ENCODE measurements around the gene ADGRB2. TPM values are rescaled to one million over a fixed set of nuclear protein-coding genes. Genes with fewer than 3 reads are reported as not detected.

ADGRB2 gene
- total RNA-seq, 2 experiments from 2014 or later = 0.24 to 0.30 TPM

DNA sequence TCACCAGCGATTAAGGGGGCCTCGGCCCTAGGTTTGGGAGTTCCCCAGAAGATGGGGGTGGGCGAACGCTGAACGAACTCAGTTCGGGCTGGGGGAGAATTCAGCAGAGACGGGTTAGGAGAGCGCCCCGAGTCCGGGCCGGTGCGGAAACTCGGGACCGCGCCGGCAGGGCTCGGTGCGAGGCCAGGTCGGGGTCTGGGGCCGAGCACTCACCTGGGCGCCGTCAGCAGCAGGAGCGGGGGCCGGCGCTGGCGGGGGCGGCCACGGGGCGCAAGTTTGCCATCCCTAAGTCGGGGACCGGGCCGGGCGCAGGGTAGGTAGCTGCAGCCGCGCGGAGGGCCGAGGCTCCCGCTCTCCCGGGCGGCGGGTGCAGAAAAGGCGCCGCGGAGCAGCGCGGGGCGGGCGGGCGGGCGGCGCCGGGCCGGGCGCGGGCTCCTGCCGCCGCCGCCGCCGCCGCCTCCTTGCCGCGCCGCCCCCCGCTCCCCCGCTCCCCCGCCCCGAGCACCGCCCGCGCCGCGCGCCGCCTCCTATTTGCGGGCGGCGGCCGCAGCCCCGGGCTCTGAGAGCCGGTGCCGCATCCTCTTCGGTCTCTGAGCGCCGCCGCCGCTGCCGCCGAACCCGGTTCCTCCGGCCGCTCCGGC, 349 bp downstream of the ADGRB2 start:
- CTCF ChIA-PET = interaction anchor here (1.4 to 7.0 kb wide), 2 partner anchors 26 to 199 kb away, joined by 4 to 69 read pairs; no protein-coding TSS in a partner anchor
- peaks cover 25% of the 10 kb centered on the region for H3K4me1 Mint-ChIP-seq (ENCODE audit: low read depth)
- no peaks in the 10 kb centered on the region for H3K9me3 Mint-ChIP-seq
- no peak overlapping the region for H3K27ac Mint-ChIP-seq
- DNase-seq = no peak
- peak overlapping the region; percentile 67 for H3K4me3 Mint-ChIP-seq
- H3K27me3 Mint-ChIP-seq (ENCODE audit: low read depth) = peaks cover 18% of the 10 kb centered on the region
- intact Hi-C loops (cut with micrococcal nuclease) = loop anchor here (1.0 to 5.0 kb wide), 3 partner anchors 9 to 309 kb away; partner anchors contain the start of gene TMEM39B
- H3K36me3 Mint-ChIP-seq (ENCODE audit: low read depth) = no peaks in the 10 kb centered on the region

GRCh38 chr1:31762726-31763670, 1.1 kb downstream of the ADGRB2 start:
- intact Hi-C loops (cut with micrococcal nuclease) = loop anchor here (1.0 to 5.0 kb wide), 4 partner anchors 9 to 309 kb away; partner anchors contain the start of gene TMEM39B
- Mint-ChIP-seq H3K36me3 (ENCODE audit: low read depth) (no peaks in the 10 kb centered on the region), H3K27me3 (ENCODE audit: low read depth) (peaks cover 18% of the 10 kb centered on the region), H3K9me3 (no peaks in the 10 kb centered on the region), H3K4me3 (peak overlapping the region; percentile 67), H3K27ac (no peak overlapping the region), H3K4me1 (ENCODE audit: low read depth) (peaks cover 20% of the 10 kb centered on the region)
- CTCF ChIA-PET = interaction anchor here (0.7 to 7.0 kb wide), 6 partner anchors 11 to 402 kb away, joined by 3 to 69 read pairs (median 4); no protein-coding TSS in a partner anchor
- DNase-seq = peak; percentile 80

DNA sequence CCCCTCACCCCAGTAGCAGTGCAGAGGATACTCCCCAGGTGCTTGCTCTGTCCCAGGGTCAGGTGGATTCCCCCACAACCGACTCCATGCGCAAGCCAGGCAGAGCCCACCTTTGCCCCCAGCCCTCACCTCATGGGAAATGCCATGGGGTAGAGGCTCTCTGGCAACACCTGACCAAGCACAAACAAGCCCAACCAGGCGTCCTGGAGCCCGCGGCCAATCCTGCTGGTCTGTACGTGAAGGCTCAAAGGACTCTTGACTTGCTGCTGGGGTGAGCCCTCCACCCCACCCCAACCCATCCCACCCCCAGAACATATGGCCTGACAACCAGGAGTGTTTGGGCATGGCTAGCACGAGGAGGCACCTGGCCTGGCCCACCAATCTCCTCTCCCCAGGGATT, 1.8 kb downstream of the ADGRB2 start:
- peaks cover 20% of the 10 kb centered on the region for H3K4me1 Mint-ChIP-seq (ENCODE audit: low read depth)
- intact Hi-C loops (cut with micrococcal nuclease) = loop anchor here (1.0 to 5.0 kb wide), 3 partner anchors 27 to 310 kb away; partner anchors contain the start of gene TMEM39B
- H3K4me3 Mint-ChIP-seq = no peak overlapping the region
- CTCF ChIA-PET = interaction anchor here (0.7 to 7.0 kb wide), 6 partner anchors 11 to 200 kb away, joined by 3 to 69 read pairs (median 4); no protein-coding TSS in a partner anchor
- no peaks in the 10 kb centered on the region for H3K9me3 Mint-ChIP-seq
- DNase-seq = no peak
- no peak overlapping the region for H3K27ac Mint-ChIP-seq
- peaks cover 18% of the 10 kb centered on the region for H3K27me3 Mint-ChIP-seq (ENCODE audit: low read depth)
- H3K36me3 Mint-ChIP-seq (ENCODE audit: low read depth) = no peaks in the 10 kb centered on the region

DNA sequence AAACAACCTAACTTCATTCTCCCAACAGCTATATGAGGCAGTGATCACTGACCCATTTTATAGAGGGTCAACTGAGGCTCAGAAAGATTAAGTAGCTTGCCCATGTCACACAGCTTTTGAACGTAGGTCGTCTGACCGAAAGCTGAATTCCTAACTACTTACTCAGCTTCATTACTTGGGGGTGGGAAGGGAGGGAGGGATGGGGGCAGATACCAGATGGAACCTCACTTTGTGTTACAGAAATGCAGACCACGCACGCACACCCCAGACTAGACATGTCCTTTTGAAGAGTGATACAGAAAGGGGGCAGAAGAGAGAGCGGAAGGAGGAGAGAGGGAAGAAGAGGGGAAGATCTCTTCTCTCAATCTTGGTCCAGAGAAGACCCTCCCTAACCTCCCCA, 2.3 kb downstream of the ADGRB2 start:
- H3K4me3 Mint-ChIP-seq = no peak overlapping the region
- H3K36me3 Mint-ChIP-seq (ENCODE audit: low read depth) = no peaks in the 10 kb centered on the region
- no peak overlapping the region for H3K27ac Mint-ChIP-seq
- no peaks in the 10 kb centered on the region for H3K9me3 Mint-ChIP-seq
- H3K27me3 Mint-ChIP-seq (ENCODE audit: low read depth) = peaks cover 18% of the 10 kb centered on the region
- intact Hi-C loops (cut with micrococcal nuclease) = loop anchor here (1.0 to 5.0 kb wide), 3 partner anchors 27 to 310 kb away; partner anchors contain the start of gene TMEM39B
- CTCF ChIA-PET = interaction anchor here (1.0 to 7.0 kb wide), 3 partner anchors 10 to 45 kb away, joined by 3 to 69 read pairs (median 4); no protein-coding TSS in a partner anchor
- H3K4me1 Mint-ChIP-seq (ENCODE audit: low read depth) = peaks cover 20% of the 10 kb centered on the region
- DNase-seq = no peak

DNA sequence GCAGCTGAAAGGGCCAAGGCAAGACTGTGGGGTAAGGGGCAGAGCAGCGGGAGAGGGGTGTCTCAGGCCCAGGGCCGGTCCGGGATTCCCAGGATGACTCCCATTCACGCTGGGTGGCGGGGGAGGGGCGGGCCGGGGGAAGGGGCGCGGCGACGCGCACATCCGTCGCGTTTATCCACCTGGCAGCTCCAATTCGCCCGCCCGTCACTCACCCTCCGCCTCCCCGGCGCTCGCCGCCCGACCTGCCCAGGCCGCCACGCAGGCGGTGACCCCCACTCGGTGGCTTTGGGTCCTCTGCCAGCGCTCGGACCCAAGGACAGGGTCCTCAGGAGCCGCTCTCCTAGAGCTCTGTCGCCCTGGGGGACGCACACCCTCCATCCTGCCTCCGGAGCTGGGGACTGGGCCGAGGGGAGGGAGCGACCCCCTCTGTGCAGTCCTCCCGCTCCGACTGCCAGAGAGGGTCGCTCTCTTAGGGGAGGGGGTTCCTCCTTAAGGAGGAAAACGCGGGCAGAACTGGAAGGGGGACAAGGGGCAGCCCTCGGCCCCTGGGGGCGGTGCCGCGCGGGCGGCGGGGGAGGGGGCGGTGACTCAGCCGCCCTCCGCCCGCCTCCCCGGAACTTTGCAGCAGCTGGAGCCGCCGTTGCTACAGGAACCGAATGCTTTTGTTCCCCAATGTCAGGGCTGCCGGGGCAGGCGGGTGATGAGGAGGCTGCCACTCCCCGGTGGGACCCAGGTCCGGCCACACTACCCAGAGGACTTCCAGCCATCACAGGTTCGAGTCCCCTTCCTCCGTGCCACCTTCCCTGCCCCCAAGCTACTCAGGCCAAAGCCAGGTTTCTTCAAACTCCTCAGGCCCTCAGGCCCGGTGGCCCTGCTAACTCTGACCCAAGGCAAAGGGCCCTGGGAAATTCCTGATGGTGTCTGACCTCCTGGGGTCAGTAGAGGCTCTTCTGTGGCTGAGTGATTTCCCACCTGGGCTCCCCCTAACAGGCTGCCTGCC, 3.4 kb downstream of the ADGRB2 start:
- peak; percentile 78 for DNase-seq
- intact Hi-C loops (cut with micrococcal nuclease) = loop anchor here (5.0 kb wide), 1 partner anchor 312 kb away; the partner anchor contains the start of gene TMEM39B
- H3K36me3 Mint-ChIP-seq (ENCODE audit: low read depth) = no peaks in the 10 kb centered on the region
- peaks cover 20% of the 10 kb centered on the region for H3K4me1 Mint-ChIP-seq (ENCODE audit: low read depth)
- H3K27ac Mint-ChIP-seq = no peak overlapping the region
- peak overlapping the region; percentile 58 for H3K4me3 Mint-ChIP-seq
- peaks cover 18% of the 10 kb centered on the region for H3K27me3 Mint-ChIP-seq (ENCODE audit: low read depth)
- CTCF ChIA-PET = interaction anchor here (0.6 to 7.0 kb wide), 5 partner anchors 9 to 44 kb away, joined by 3 to 69 read pairs (median 4); no protein-coding TSS in a partner anchor
- no peaks in the 10 kb centered on the region for H3K9me3 Mint-ChIP-seq

DNA sequence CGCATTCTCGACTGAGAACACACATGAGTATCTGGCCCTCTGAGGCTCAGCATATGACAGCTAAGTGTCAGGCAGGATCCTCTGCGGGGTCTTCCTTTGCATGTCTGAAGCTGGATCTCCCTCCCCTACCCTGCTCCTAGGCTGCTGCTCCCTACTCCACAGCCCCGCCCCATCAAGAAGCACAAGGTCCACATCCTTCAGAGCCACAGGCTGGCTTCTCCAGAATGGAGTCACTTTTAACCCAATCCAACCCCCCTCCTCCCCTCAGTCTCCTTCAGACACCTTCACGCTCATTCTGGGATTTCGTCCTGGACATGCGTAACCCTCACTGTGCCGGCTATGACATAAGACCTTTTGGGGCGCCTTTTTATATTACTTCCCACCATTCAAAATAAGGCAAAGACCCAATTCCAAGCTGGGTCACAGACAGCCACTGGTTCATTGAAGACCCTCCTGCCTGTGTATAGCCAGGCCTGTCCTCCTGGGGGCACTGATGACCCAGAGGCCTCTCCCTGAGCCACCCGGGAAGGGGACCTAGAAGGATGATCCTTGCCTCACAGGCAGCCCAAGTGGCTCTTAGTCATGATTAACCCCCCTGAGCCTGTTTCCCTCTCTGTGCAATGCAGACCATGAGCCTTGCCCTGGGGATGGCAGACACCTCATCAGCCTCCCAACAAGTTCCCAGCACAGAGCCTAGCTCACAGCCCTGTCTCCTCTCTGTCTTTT, 4.7 kb downstream of the ADGRB2 start:
- intact Hi-C loops (cut with micrococcal nuclease) = loop anchor here (5.0 kb wide), 1 partner anchor 313 kb away; the partner anchor contains the start of gene TMEM39B
- CTCF ChIA-PET = interaction anchor here (0.5 to 7.0 kb wide), 3 partner anchors 31 to 204 kb away, joined by 3 to 69 read pairs (median 5); no protein-coding TSS in a partner anchor
- H3K4me3 Mint-ChIP-seq = peak overlapping the region; percentile 27
- no peak overlapping the region for H3K27ac Mint-ChIP-seq
- no peaks in the 10 kb centered on the region for H3K36me3 Mint-ChIP-seq (ENCODE audit: low read depth)
- peaks cover 19% of the 10 kb centered on the region for H3K4me1 Mint-ChIP-seq (ENCODE audit: low read depth)
- no peak for DNase-seq
- H3K27me3 Mint-ChIP-seq (ENCODE audit: low read depth) = peaks cover 15% of the 10 kb centered on the region
- H3K9me3 Mint-ChIP-seq = no peaks in the 10 kb centered on the region

- H3K4me3 Mint-ChIP-seq = no peak overlapping the region
- H3K36me3 Mint-ChIP-seq (ENCODE audit: low read depth) = no peaks in the 10 kb centered on the region
- no peak for DNase-seq
- peaks cover 15% of the 10 kb centered on the region for H3K27me3 Mint-ChIP-seq (ENCODE audit: low read depth)
- H3K9me3 Mint-ChIP-seq = no peaks in the 10 kb centered on the region
- H3K4me1 Mint-ChIP-seq (ENCODE audit: low read depth) = peaks cover 19% of the 10 kb centered on the region
- H3K27ac Mint-ChIP-seq = no peak overlapping the region
- CTCF ChIA-PET = interaction anchor here (0.9 to 7.0 kb wide), 2 partner anchors 31 to 205 kb away, joined by 5 to 69 read pairs; no protein-coding TSS in a partner anchor
- intact Hi-C loops (cut with micrococcal nuclease) = no loop called here
Observed at GRCh38 chr1:31758823-31759222, 5.3 kb downstream of the ADGRB2 start.

GRCh38 chr1:31757989-31758388, 6.2 kb downstream of the ADGRB2 start:
- Mint-ChIP-seq H3K27ac (no peak overlapping the region), H3K4me3 (no peak overlapping the region), H3K9me3 (no peaks in the 10 kb centered on the region), H3K36me3 (ENCODE audit: low read depth) (no peaks in the 10 kb centered on the region), H3K4me1 (ENCODE audit: low read depth) (peaks cover 13% of the 10 kb centered on the region), H3K27me3 (ENCODE audit: low read depth) (peaks cover 11% of the 10 kb centered on the region)
- intact Hi-C loops (cut with micrococcal nuclease) = no loop called here
- DNase-seq = no peak
- CTCF ChIA-PET = interaction anchor here (0.9 to 7.0 kb wide), 3 partner anchors 12 to 206 kb away, joined by 5 to 69 read pairs (median 5); no protein-coding TSS in a partner anchor

DNA sequence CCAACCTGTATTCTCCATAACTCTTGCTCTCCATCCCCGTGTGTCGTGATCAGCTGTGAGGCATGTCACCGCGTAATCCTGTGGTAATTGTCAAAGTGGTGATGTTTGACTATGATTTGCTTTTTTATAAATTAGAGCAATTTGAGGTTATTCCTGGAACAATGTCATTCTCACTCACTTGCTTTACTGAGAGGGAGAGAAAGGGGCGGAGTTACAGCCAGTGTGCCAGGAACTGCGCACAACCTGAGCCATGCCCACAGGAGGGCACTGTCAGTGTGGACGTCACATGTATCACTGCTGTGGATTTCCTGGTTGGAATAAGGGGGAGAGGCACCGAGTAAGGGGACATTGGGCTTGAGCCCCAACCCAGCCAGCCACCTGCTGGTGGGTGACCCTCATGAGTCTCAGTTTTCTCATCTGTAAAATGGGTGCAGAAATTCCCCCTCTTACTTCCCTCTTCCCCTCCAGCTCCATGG, 6.9 kb downstream of the ADGRB2 start:
- Mint-ChIP-seq H3K4me3 (no peak overlapping the region), H3K4me1 (ENCODE audit: low read depth) (peaks cover 13% of the 10 kb centered on the region), H3K27ac (no peak overlapping the region), H3K27me3 (ENCODE audit: low read depth) (peaks cover 7% of the 10 kb centered on the region), H3K36me3 (ENCODE audit: low read depth) (no peaks in the 10 kb centered on the region), H3K9me3 (no peaks in the 10 kb centered on the region)
- CTCF ChIA-PET = interaction anchor here (1.1 to 7.0 kb wide), 2 partner anchors 11 to 33 kb away, joined by 5 to 69 read pairs; no protein-coding TSS in a partner anchor
- intact Hi-C loops (cut with micrococcal nuclease) = no loop called here
- no peak for DNase-seq

- intact Hi-C loops (cut with micrococcal nuclease) = no loop called here
- DNase-seq = no peak
- H3K27ac Mint-ChIP-seq = no peak overlapping the region
- H3K36me3 Mint-ChIP-seq (ENCODE audit: low read depth) = no peaks in the 10 kb centered on the region
- H3K4me3 Mint-ChIP-seq = no peak overlapping the region
- CTCF ChIA-PET = no interaction called here
- H3K4me1 Mint-ChIP-seq (ENCODE audit: low read depth) = peaks cover 9% of the 10 kb centered on the region
- H3K9me3 Mint-ChIP-seq = no peaks in the 10 kb centered on the region
- peaks cover under 1% of the 10 kb centered on the region for H3K27me3 Mint-ChIP-seq (ENCODE audit: low read depth)
Observed at GRCh38 chr1:31756578-31756977, 7.6 kb downstream of the ADGRB2 start.
